HepG2 (cell line): Measurements from ENCODE around the gene NEK3. TPM values are rescaled to one million over a fixed set of nuclear protein-coding genes. Genes with fewer than 3 reads are reported as not detected.

Experiments
- ARHGAP35 ChIP-seq: sonication (generic); formaldehyde crosslinking; IDR thresholded peaks from 2 replicates; pipeline ENCODE4 v1.9.0; 2022; ENCODE audit warnings: mild to moderate bottlenecking, inconsistent platforms, moderate library complexity, missing genetic modification reagents, borderline replicate concordance
- CREBL2 ChIP-seq: sonication (generic); formaldehyde crosslinking; IDR thresholded peaks from 2 replicates; pipeline ENCODE4 v1.8.1; 2023; ENCODE audit warnings: missing genetic modification reagents, mild to moderate bottlenecking, borderline replicate concordance
- DNMT3B ChIP-seq: conservative IDR thresholded peaks from 2 replicates; pipeline ENCODE4 v1.6.1; 2016; ENCODE audit warnings: missing biosample characterization, control low read depth
- ETV6 ChIP-seq: sonication (generic); formaldehyde crosslinking; conservative IDR thresholded peaks from 2 replicates; pipeline ENCODE4 v1.4.0; 2020; ENCODE audit warnings: missing genetic modification reagents
- FOXA1 ChIP-seq, 2 experiments: fragments of 450-650 bp in 1 of 2; sonication (generic) in 1 of 2; formaldehyde crosslinking in 1 of 2; IDR thresholded peaks; 2 replicates each; pipeline versions ENCODE4 v1.4.0 to v1.6.1; 2016 to 2020; ENCODE audit warnings: missing genetic modification reagents in 1 of 2
- JUN ChIP-seq: sonication (generic); formaldehyde crosslinking; IDR thresholded peaks from 2 replicates; pipeline ENCODE4 v1.4.0; 2020; ENCODE audit warnings: mild to moderate bottlenecking, missing genetic modification reagents
- MAFG ChIP-seq: sonication (generic); formaldehyde crosslinking; IDR thresholded peaks from 2 replicates; pipeline ENCODE4 v1.5.1; 2020; ENCODE audit warnings: mild to moderate bottlenecking, missing genetic modification reagents
- MTA1 ChIP-seq: sonication (generic); formaldehyde crosslinking; IDR thresholded peaks from 2 replicates; pipeline ENCODE4 v1.4.0; 2020; ENCODE audit warnings: missing genetic modification reagents, mild to moderate bottlenecking, borderline replicate concordance
- NFKB2 ChIP-seq: sonication (generic); formaldehyde crosslinking; IDR thresholded peaks from 2 replicates; pipeline ENCODE4 v1.4.0; 2020; ENCODE audit warnings: missing genetic modification reagents, borderline replicate concordance
- NFKBIZ ChIP-seq: IDR thresholded peaks from 2 replicates; pipeline ENCODE4 v1.6.1; 2018; ENCODE audit warnings: missing genetic modification reagents, missing compliant biosample characterization
- PAXIP1 ChIP-seq: sonication (generic); formaldehyde crosslinking; conservative IDR thresholded peaks from 2 replicates; pipeline ENCODE4 v1.4.0; 2020; ENCODE audit warnings: mild to moderate bottlenecking, missing genetic modification reagents, moderate library complexity
- SIN3B ChIP-seq: fragments of 150-350 bp; IDR thresholded peaks from 2 replicates; pipeline ENCODE4 v1.6.1; 2014; ENCODE audit warnings: low read length
- U2AF2 ChIP-seq: fragments of 200-400 bp; formaldehyde crosslinking; IDR thresholded peaks from 2 replicates; pipeline ENCODE4 v1.6.1; 2017; ENCODE audit warnings: low read depth, mild to moderate bottlenecking, low read length
- ZBTB49 ChIP-seq: sonication (generic); formaldehyde crosslinking; IDR thresholded peaks from 2 replicates; pipeline ENCODE4 v1.4.0; 2020; ENCODE audit warnings: missing genetic modification reagents, borderline replicate concordance
- ZC3H4 ChIP-seq: sonication (generic); formaldehyde crosslinking; IDR thresholded peaks from 2 replicates; pipeline ENCODE4 v1.4.0; 2020; ENCODE audit warnings: missing genetic modification reagents, borderline replicate concordance
- ZNF33B ChIP-seq: sonication (generic); formaldehyde crosslinking; IDR thresholded peaks from 2 replicates; pipeline ENCODE4 v1.5.1; 2020; ENCODE audit warnings: mild to moderate bottlenecking, missing genetic modification reagents
- ZNF468 ChIP-seq: sonication (generic); formaldehyde crosslinking; IDR thresholded peaks from 2 replicates; pipeline ENCODE4 v1.8.0; 2022; ENCODE audit warnings: mild to moderate bottlenecking, moderate library complexity, missing genetic modification reagents
- ZNF556 ChIP-seq: sonication (generic); formaldehyde crosslinking; IDR thresholded peaks from 2 replicates; pipeline ENCODE4 v1.4.0; 2020; ENCODE audit warnings: mild to moderate bottlenecking, missing genetic modification reagents, borderline replicate concordance
- ZNF670 ChIP-seq: sonication (generic); formaldehyde crosslinking; IDR thresholded peaks from 2 replicates; pipeline ENCODE4 v1.8.0; 2022; ENCODE audit warnings: mild to moderate bottlenecking, missing genetic modification reagents, borderline replicate concordance
- ZNF674 ChIP-seq: sonication (generic); formaldehyde crosslinking; IDR thresholded peaks from 2 replicates; pipeline ENCODE4 v1.5.0; 2020; ENCODE audit warnings: low read depth, mild to moderate bottlenecking, missing genetic modification reagents
- ZNF772 ChIP-seq: sonication (generic); formaldehyde crosslinking; IDR thresholded peaks from 2 replicates; pipeline ENCODE4 v1.5.0; 2020; ENCODE audit warnings: mild to moderate bottlenecking, missing genetic modification reagents
- ZNF777 ChIP-seq: sonication (generic); formaldehyde crosslinking; IDR thresholded peaks from 2 replicates; pipeline ENCODE4 v1.4.0; 2020; ENCODE audit warnings: missing genetic modification reagents
- ZNF780A ChIP-seq: sonication (generic); formaldehyde crosslinking; IDR thresholded peaks from 2 replicates; pipeline ENCODE4 v1.8.0; 2022; ENCODE audit warnings: mild to moderate bottlenecking, missing genetic modification reagents, moderate library complexity
- ZSCAN31 ChIP-seq: sonication (generic); formaldehyde crosslinking; IDR thresholded peaks from 2 replicates; pipeline ENCODE4 v1.5.0; 2020; ENCODE audit warnings: low read depth, mild to moderate bottlenecking, missing genetic modification reagents
- polyA plus RNA-seq, 8 experiments: library from polyadenylated mRNA; depleted of rRNA in 3 of 8; stranded (reverse) in 7 of 8; unstranded in 1 of 8; fragments of >200 nt; fragmentation: Illumina TruSeq in 4 of 8; extraction: Trizol in 4 of 8; gene quantifications; 2 replicates each; pipeline versions ENCODE4 v1.2.1 to v1.2.3, GENCODE V29; 2011 to 2016; ENCODE audit warnings: low read depth in 4 of 8, missing spikeins in 1 of 8, mixed read lengths in 1 of 8; ENCODE audit not compliant: insufficient read depth in 1 of 8
- total RNA-seq, 5 experiments: library from RNA; depleted of rRNA; stranded (reverse); fragments of >200 nt; fragmentation: Illumina TruSeq; extraction: Trizol; gene quantifications; 2 replicates each; pipeline ENCODE4 v1.2.3, GENCODE V29; 2016; ENCODE audit warnings: low read depth in 1 of 5

NEK3 gene
- total and polyA plus RNA-seq, 2 of the 13 experiments (the other 11 are each of a cell fraction or from before 2014, with no cell fraction given), result 36.7 to 68.2 TPM

- TF ChIP-seq ARHGAP35 (CRISPR knock-in tag) (no peak), PAXIP1 (peak; percentile 30), ZNF674 (no peak), ETV6 (CRISPR knock-in tag) (peak; percentile 51; the same call in 1 of the 2 replicates), ZNF777 (CRISPR knock-in tag) (peak; percentile 46; the same call in 1 of the 2 replicates), SIN3B (no peak), DNMT3B (CRISPR knock-in tag) (no peak), U2AF2 (no peak), ZNF772 (peak; percentile 88), ZSCAN31 (peak; percentile 83), MAFG (CRISPR knock-in tag) (no peak), NFKBIZ (CRISPR knock-in tag) (no peak), ZNF670 (CRISPR knock-in tag) (no peak; the same call in 1 of the 2 replicates), ZBTB49 (CRISPR knock-in tag) (no peak), ZNF556 (CRISPR knock-in tag) (peak; percentile 76; the same call in 1 of the 2 replicates), ZNF33B (CRISPR knock-in tag) (no peak; the same call in none of the 2 replicates), ZNF780A (CRISPR knock-in tag) (peak; percentile 84; the same call in 1 of the 2 replicates), JUN (peak; percentile 65; the same call in 1 of the 2 replicates), ZNF468 (CRISPR knock-in tag) (no peak), CREBL2 (peak; percentile 82; the same call in 1 of the 2 replicates), FOXA1 (IDR thresholded peaks at IDR 0.05) (no peak), FOXA1 (CRISPR knock-in tag; IDR thresholded peaks at IDR 0.05) (no peak), NFKB2 (peak; percentile 91), ZC3H4 (no peak; the same call in 1 of the 2 replicates), MTA1 (peak; percentile 89; the same call in 1 of the 2 replicates)
These were observed at the start of gene NEK3 (continued) for GRCh38 chr13:52159159-52159982.
